NCI-H446 treated with DMSO at 0.1 percent for 48 hours (cell line): ENCODE measurements around the gene CNIH2.

Experiments
- DNase-seq: peaks from one replicate; lab custom pipeline; 2025; lab: John Stamatoyannopoulos, UW

CNIH2 gene

GRCh38 chr11:66331542-66332370 is 53.8 kb downstream of the CNIH2 start:
- DNase-seq = no peak

- no peak for DNase-seq
Measured at GRCh38 chr11:66332371-66333219, 54.6 kb downstream of the CNIH2 start.

GRCh38 chr11:66333220-66333877 is 55.4 kb downstream of the CNIH2 start:
- DNase-seq = no peak
